Activated naive CD4-positive, alpha-beta T cell treated with anti-CD3 and anti-CD28 coated beads, Interleukin-2, amount 50 U/mL, for 24 hours (primary cell): Measurements from ENCODE around the gene NFIA.

Experiments
- H3K27ac Mint-ChIP-seq: one replicate; pipeline ENCODE4 v1.8.0; 2021; ENCODE audit warnings: mild to moderate bottlenecking, mixed read lengths
- H3K27me3 Mint-ChIP-seq: one replicate; pipeline ENCODE4 v1.8.0; 2021; ENCODE audit warnings: mixed read lengths
- H3K36me3 Mint-ChIP-seq: one replicate; pipeline ENCODE4 v1.8.0; 2021; ENCODE audit warnings: mixed read lengths
- H3K4me1 Mint-ChIP-seq: one replicate; pipeline ENCODE4 v1.8.0; 2021; ENCODE audit warnings: mixed read lengths
- H3K4me3 Mint-ChIP-seq: one replicate; pipeline ENCODE4 v1.8.0; 2021; ENCODE audit warnings: mild to moderate bottlenecking, mixed read lengths
- H3K9me3 Mint-ChIP-seq: one replicate; pipeline ENCODE4 v1.8.0; 2021; ENCODE audit warnings: mixed read lengths

The NFIA gene

GRCh38 chr1:61082311-61083012, at the start of gene NFIA:
TSS of gene NFIA (plus strand) at chr1:61082561.
- no peaks in the 10 kb centered on the region for H3K36me3 Mint-ChIP-seq
- H3K27ac Mint-ChIP-seq: peak within 1 kb of the TSS; percentile 46
- peak within 1 kb of the TSS; percentile 92 for H3K4me3 Mint-ChIP-seq
- peaks cover 50% of the 10 kb centered on the region for H3K4me1 Mint-ChIP-seq
- no peaks in the 10 kb centered on the region for H3K27me3 Mint-ChIP-seq
- H3K9me3 Mint-ChIP-seq: no peaks in the 10 kb centered on the region

- Mint-ChIP-seq H3K4me1 (no peaks in the 10 kb centered on the region), H3K36me3 (no peaks in the 10 kb centered on the region), H3K4me3 (no peak overlapping the region), H3K27me3 (peaks cover 3% of the 10 kb centered on the region), H3K9me3 (no peaks in the 10 kb centered on the region), H3K27ac (no peak overlapping the region)
Measured at GRCh38 chr1:61035880-61036279, 46.5 kb upstream of the NFIA start.

GRCh38 chr1:61042466-61043009, 39.8 kb upstream of the NFIA start:
- Mint-ChIP-seq H3K4me1 (no peaks in the 10 kb centered on the region), H3K27me3 (peaks cover 25% of the 10 kb centered on the region), H3K9me3 (no peaks in the 10 kb centered on the region), H3K36me3 (no peaks in the 10 kb centered on the region), H3K27ac (no peak overlapping the region), H3K4me3 (peak overlapping the region; percentile 67)

- Mint-ChIP-seq H3K9me3 (no peaks in the 10 kb centered on the region), H3K27ac (no peak overlapping the region), H3K4me1 (no peaks in the 10 kb centered on the region), H3K27me3 (peaks cover 25% of the 10 kb centered on the region), H3K36me3 (no peaks in the 10 kb centered on the region), H3K4me3 (peak overlapping the region; percentile 67)
Measured at GRCh38 chr1:61043010-61043820, 39.1 kb upstream of the NFIA start.

- Mint-ChIP-seq H3K9me3 (no peaks in the 10 kb centered on the region), H3K27me3 (peaks cover 25% of the 10 kb centered on the region), H3K4me3 (no peak overlapping the region), H3K36me3 (no peaks in the 10 kb centered on the region), H3K27ac (no peak overlapping the region), H3K4me1 (peaks cover 8% of the 10 kb centered on the region)
Measured at GRCh38 chr1:61046434-61046833, 35.9 kb upstream of the NFIA start.

- no peaks in the 10 kb centered on the region for H3K9me3 Mint-ChIP-seq
- no peaks in the 10 kb centered on the region for H3K36me3 Mint-ChIP-seq
- peaks cover 27% of the 10 kb centered on the region for H3K27me3 Mint-ChIP-seq
- no peak overlapping the region for H3K27ac Mint-ChIP-seq
- no peak overlapping the region for H3K4me3 Mint-ChIP-seq
- H3K4me1 Mint-ChIP-seq: peaks cover 13% of the 10 kb centered on the region
Measured at GRCh38 chr1:61047061-61047460, 35.3 kb upstream of the NFIA start.

GRCh38 chr1:61049850-61050540, 32.4 kb upstream of the NFIA start:
- Mint-ChIP-seq H3K9me3 (no peaks in the 10 kb centered on the region), H3K4me3 (peak overlapping the region; percentile 83), H3K36me3 (no peaks in the 10 kb centered on the region), H3K4me1 (peaks cover 35% of the 10 kb centered on the region), H3K27me3 (peaks cover 38% of the 10 kb centered on the region), H3K27ac (no peak overlapping the region)

GRCh38 chr1:61050541-61051442, 31.6 kb upstream of the NFIA start:
- Mint-ChIP-seq H3K27me3 (peaks cover 39% of the 10 kb centered on the region), H3K4me1 (peaks cover 35% of the 10 kb centered on the region)

GRCh38 chr1:61051443-61051718, 31.0 kb upstream of the NFIA start:
- Mint-ChIP-seq H3K9me3 (no peaks in the 10 kb centered on the region), H3K4me1 (peaks cover 36% of the 10 kb centered on the region), H3K27me3 (peaks cover 44% of the 10 kb centered on the region), H3K27ac (no peak overlapping the region), H3K4me3 (peak overlapping the region; percentile 86), H3K36me3 (no peaks in the 10 kb centered on the region)

More at GRCh38 chr1:61050541-61051442, 31.6 kb upstream of the NFIA start:
- H3K4me3 Mint-ChIP-seq: peak overlapping the region; percentile 86
- H3K36me3 Mint-ChIP-seq: no peaks in the 10 kb centered on the region
- no peaks in the 10 kb centered on the region for H3K9me3 Mint-ChIP-seq
- no peak overlapping the region for H3K27ac Mint-ChIP-seq

GRCh38 chr1:61051719-61052394, 30.5 kb upstream of the NFIA start:
- H3K9me3 Mint-ChIP-seq: no peaks in the 10 kb centered on the region
- H3K27me3 Mint-ChIP-seq: peaks cover 46% of the 10 kb centered on the region
- H3K4me1 Mint-ChIP-seq: peaks cover 41% of the 10 kb centered on the region
- no peak overlapping the region for H3K4me3 Mint-ChIP-seq
- H3K27ac Mint-ChIP-seq: no peak overlapping the region
- no peaks in the 10 kb centered on the region for H3K36me3 Mint-ChIP-seq

GRCh38 chr1:61052395-61053225, 29.8 kb upstream of the NFIA start:
- Mint-ChIP-seq H3K27ac (peak overlapping the region; percentile 70), H3K4me3 (peak overlapping the region; percentile 74), H3K36me3 (no peaks in the 10 kb centered on the region), H3K4me1 (peaks cover 44% of the 10 kb centered on the region), H3K9me3 (no peaks in the 10 kb centered on the region), H3K27me3 (peaks cover 46% of the 10 kb centered on the region)

GRCh38 chr1:61053226-61053711, 29.1 kb upstream of the NFIA start:
- H3K4me3 Mint-ChIP-seq: peak overlapping the region; percentile 74
- H3K36me3 Mint-ChIP-seq: no peaks in the 10 kb centered on the region
- peaks cover 44% of the 10 kb centered on the region for H3K4me1 Mint-ChIP-seq
- H3K27me3 Mint-ChIP-seq: peaks cover 46% of the 10 kb centered on the region
- H3K9me3 Mint-ChIP-seq: no peaks in the 10 kb centered on the region
- H3K27ac Mint-ChIP-seq: no peak overlapping the region

- Mint-ChIP-seq H3K4me3 (peak overlapping the region; percentile 74), H3K4me1 (peaks cover 44% of the 10 kb centered on the region), H3K9me3 (no peaks in the 10 kb centered on the region), H3K36me3 (no peaks in the 10 kb centered on the region), H3K27ac (no peak overlapping the region), H3K27me3 (peaks cover 51% of the 10 kb centered on the region)
Measured at GRCh38 chr1:61053712-61054600, 28.4 kb upstream of the NFIA start.
